Measurements from ENCODE around the gene FRMPD4. TPM values are rescaled to one million over a fixed set of nuclear protein-coding genes. Genes with fewer than 3 reads are reported as not detected.

Gene FRMPD4
- total and polyA plus RNA-seq, 2 donors (not counting 3 experiments of a cell fraction or from before 2014, with no cell fraction given) = not detected

- Histone ChIP-seq H3K36me3 (ENCODE audit: control insufficient read depth in 2 of 2, extremely low read depth in 1 of 2, insufficient read depth in 2 of 2, low read length in 2 of 2) (no peaks in the 10 kb centered on the region), H3K4me1 (ENCODE audit: control insufficient read depth, extremely low read depth, insufficient read depth, low read length) (no peaks in the 10 kb centered on the region), H2AFZ (ENCODE audit: low read depth, low read length) (no peak overlapping the region), H4K20me1 (replicated peaks; ENCODE audit: control insufficient read depth, extremely low read depth, insufficient read depth, low read length) (no peaks in the 10 kb centered on the region), H3K4me3 (replicated peaks in 1 of 3; ENCODE audit: insufficient read depth in 1 of 3, low read depth in 1 of 3, low read length in 3 of 3) (no peak overlapping the region), H3K79me2 (ENCODE audit: control insufficient read depth, insufficient read depth, low read length) (no peaks in the 10 kb centered on the region), H3K9ac (replicated peaks; ENCODE audit: extremely low read depth, insufficient read depth, low read length) (no peak overlapping the region), H3K9me3 (replicated peaks; ENCODE audit: control insufficient read depth, insufficient read depth, low read length) (no peaks in the 10 kb centered on the region), H3K27ac (ENCODE audit: insufficient read depth, low read depth, low read length) (no peak overlapping the region), H3K27me3 (ENCODE audit: control insufficient read depth in 2 of 2, insufficient read depth in 2 of 2, low read length in 2 of 2) (no peaks in the 10 kb centered on the region), H3K4me2 (ENCODE audit: insufficient read depth, low read length) (no peak overlapping the region), H3K9me1 (replicated peaks; ENCODE audit: control insufficient read depth, extremely low read depth, insufficient read depth, low read length) (no peaks in the 10 kb centered on the region)
- intact Hi-C loops (cut with micrococcal nuclease) (no loop called here), dilution Hi-C loops (cut with MboI; ENCODE audit: extremely low pct_ligation_motif_present, low sequenced_read_pairs) (no loop called here)
- BruUV-seq (replicated peaks) = no TSS peak
- TF ChIP-seq POLR2A (IDR thresholded peaks at IDR 0.05; ENCODE audit: low read depth, low read length) (no peak), GATA2 (IDR thresholded peaks at IDR 0.05; ENCODE audit: insufficient read depth, insufficient read length, low read depth, low read length) (no peak), POLR2AphosphoS5 (IDR thresholded peaks at IDR 0.05; ENCODE audit: insufficient read depth, low read depth, low read length) (no peak), JUN (IDR thresholded peaks at IDR 0.05; ENCODE audit: borderline replicate concordance, insufficient read depth, insufficient read length, low read depth) (no peak), MAX (IDR thresholded peaks at IDR 0.05; ENCODE audit: insufficient read depth, insufficient read length) (no peak), MYC (IDR thresholded peaks at IDR 0.05; ENCODE audit: low read depth, low read length) (no peak), FOS (IDR thresholded peaks at IDR 0.05; ENCODE audit: borderline replicate concordance, insufficient read depth, low read length) (no peak), EZH2 (IDR thresholded peaks at IDR 0.05; ENCODE audit: borderline replicate concordance, low read depth, low read length, severe bottlenecking) (no peak)
- FAIRE-seq (no peak), DNase-seq (ENCODE audit: low read depth, low spot score) (no peak)
- ChIA-PET POLR2A (no interaction called here), CTCF (no interaction called here)
Observed at GRCh38 chrX:12471061-12471460, 332.8 kb downstream of the FRMPD4 start.

DNA sequence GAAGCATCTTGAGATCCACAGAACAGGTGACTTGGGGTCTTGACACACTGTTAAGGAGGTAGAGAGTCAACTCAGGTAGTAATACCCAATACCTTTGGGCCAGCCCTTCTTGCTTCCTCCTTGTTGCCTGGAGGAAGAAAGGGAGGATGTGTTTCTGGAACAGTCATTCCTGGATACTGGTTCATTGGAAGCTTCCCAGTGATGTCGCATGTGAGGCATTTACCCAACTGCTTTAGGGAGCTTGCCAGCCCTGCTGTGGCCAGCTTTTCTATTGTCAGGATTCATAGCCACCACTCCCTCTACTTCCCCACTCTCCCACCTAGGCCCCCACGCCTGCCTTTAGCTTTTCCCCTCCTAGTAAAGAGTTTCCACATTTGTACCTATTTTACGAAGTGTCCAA, 342.7 kb downstream of the FRMPD4 start:
- CTCF ChIA-PET = no interaction called here
- no peaks in the 10 kb centered on the region for H3K4me1 ChIP-seq (ENCODE audit: control insufficient read depth, extremely low read depth, insufficient read depth, low read length)
- no peaks in the 10 kb centered on the region for H4K20me1 ChIP-seq (replicated peaks; ENCODE audit: control insufficient read depth, extremely low read depth, insufficient read depth, low read length)

More for the DNA sequence above, 342.7 kb downstream of the FRMPD4 start:
- TF ChIP-seq JUN (IDR thresholded peaks at IDR 0.05; ENCODE audit: borderline replicate concordance, insufficient read depth, insufficient read length, low read depth) (no peak), GATA2 (IDR thresholded peaks at IDR 0.05; ENCODE audit: insufficient read depth, insufficient read length, low read depth, low read length) (no peak)
- H3K4me3 ChIP-seq (replicated peaks in 1 of 3; ENCODE audit: insufficient read depth in 1 of 3, low read depth in 1 of 3, low read length in 3 of 3) = no peak overlapping the region
- no peak overlapping the region for H3K4me2 ChIP-seq (ENCODE audit: insufficient read depth, low read length)
- H3K9ac ChIP-seq (replicated peaks; ENCODE audit: extremely low read depth, insufficient read depth, low read length) = no peak overlapping the region
- dilution Hi-C loops (cut with MboI; ENCODE audit: extremely low pct_ligation_motif_present, low sequenced_read_pairs) = no loop called here
- POLR2A ChIA-PET = no interaction called here
- DNase-seq (ENCODE audit: low read depth, low spot score) (no peak), FAIRE-seq (no peak)
- H3K27me3 ChIP-seq (ENCODE audit: control insufficient read depth in 2 of 2, insufficient read depth in 2 of 2, low read length in 2 of 2) = no peaks in the 10 kb centered on the region
- H3K27ac ChIP-seq (ENCODE audit: insufficient read depth, low read depth, low read length) = no peak overlapping the region
- no peak overlapping the region for H2AFZ ChIP-seq (ENCODE audit: low read depth, low read length)
- intact Hi-C loops (cut with micrococcal nuclease) = no loop called here
- H3K79me2 ChIP-seq (ENCODE audit: control insufficient read depth, insufficient read depth, low read length) = no peaks in the 10 kb centered on the region
- no peaks in the 10 kb centered on the region for H3K9me3 ChIP-seq (replicated peaks; ENCODE audit: control insufficient read depth, insufficient read depth, low read length)
- no peaks in the 10 kb centered on the region for H3K36me3 ChIP-seq (ENCODE audit: control insufficient read depth in 2 of 2, extremely low read depth in 1 of 2, insufficient read depth in 2 of 2, low read length in 2 of 2)
- no peaks in the 10 kb centered on the region for H3K9me1 ChIP-seq (replicated peaks; ENCODE audit: control insufficient read depth, extremely low read depth, insufficient read depth, low read length)
- BruUV-seq (replicated peaks) = no TSS peak
